K562 (cell line): Measurements from ENCODE around the gene UQCRH. TPM values are rescaled to one million over a fixed set of nuclear protein-coding genes. Genes with fewer than 3 reads are reported as not detected.

Experiments used
- CBX2 ChIP-seq: fragments of 200-600 bp; sonication (generic); IDR thresholded peaks from one replicate; pipeline ENCODE4 v1.6.1; 2012; ENCODE audit warnings: mild to moderate bottlenecking, low read length, inconsistent platforms; ENCODE audit not compliant: insufficient read depth, poor library complexity, severe bottlenecking
- DDX20 ChIP-seq: fragments of 450-650 bp; IDR thresholded peaks from 2 replicates; pipeline ENCODE4 v1.6.1; 2016; ENCODE audit warnings: missing genetic modification characterization, low read depth, mild to moderate bottlenecking, missing compliant biosample characterization, moderate library complexity
- E2F6 ChIP-seq, 2 experiments: IDR thresholded peaks; 2 replicates each; pipeline ENCODE4 v1.6.1; 2011; ENCODE audit warnings: borderline replicate concordance in 1 of 2, control low read depth in 1 of 2, low read depth in 1 of 2, low read length in 1 of 2, mild to moderate bottlenecking in 1 of 2, mixed read lengths in 1 of 2, moderate library complexity in 1 of 2; ENCODE audit not compliant: insufficient read depth in 1 of 2, insufficient read length in 1 of 2, poor library complexity in 1 of 2, severe bottlenecking in 1 of 2; ENCODE audit errors: extremely low read depth in 1 of 2
- GABPA ChIP-seq: fragments of 200-800 bp; sonication (Bioruptor generic); conservative IDR thresholded peaks from 2 replicates; pipeline ENCODE4 v1.6.1; 2016; ENCODE audit warnings: low read depth, missing genetic modification characterization, missing compliant biosample characterization
- HLTF ChIP-seq: fragments of 450-650 bp; IDR thresholded peaks from 2 replicates; pipeline ENCODE4 v1.6.1; 2016
- KLF10 ChIP-seq: fragments of 250-450 bp; sonication (Bioruptor Pico); IDR thresholded peaks from 2 replicates; pipeline ENCODE4 v1.6.1; 2021; ENCODE audit warnings: matching md5 sums
- MAFK ChIP-seq: IDR thresholded peaks from 2 replicates; pipeline ENCODE4 v1.6.1; 2011; ENCODE audit warnings: low read length, improper control_type of control experiment
- MEF2A ChIP-seq: IDR thresholded peaks from 2 replicates; pipeline ENCODE4 v1.6.1; 2011; ENCODE audit warnings: low read depth, mild to moderate bottlenecking, low read length, moderate library complexity; ENCODE audit not compliant: control insufficient read depth
- NFATC3 ChIP-seq: fragments of 450-650 bp; IDR thresholded peaks from 2 replicates; pipeline ENCODE4 v1.6.1; 2017; ENCODE audit warnings: mild to moderate bottlenecking
- NR2C1 ChIP-seq, 2 experiments: fragments of 450-650 bp; IDR thresholded peaks; 2 replicates each; pipeline ENCODE4 v1.6.1; 2017; ENCODE audit warnings: mild to moderate bottlenecking in 2 of 2, antibody characterized with exemption in 1 of 2, inconsistent platforms in 1 of 2, missing compliant biosample characterization in 1 of 2, missing genetic modification characterization in 1 of 2
- SNIP1 ChIP-seq: fragments of 450-650 bp; IDR thresholded peaks from 2 replicates; pipeline ENCODE4 v1.7.1; 2017; ENCODE audit warnings: low read depth, mild to moderate bottlenecking
- SRSF7 ChIP-seq: fragments of 200-400 bp; formaldehyde crosslinking; optimal IDR thresholded peaks from 2 replicates; pipeline ENCODE3; 2017; ENCODE audit warnings: mild to moderate bottlenecking, low read depth, low read length
- TCF7 ChIP-seq: sonication (generic); IDR thresholded peaks from 2 replicates; pipeline ENCODE4 v1.6.1; 2016; ENCODE audit warnings: antibody characterized with exemption, borderline replicate concordance
- TFAM ChIP-seq: fragments of 250-450 bp; sonication (Bioruptor Pico); conservative IDR thresholded peaks from 2 replicates; pipeline ENCODE4 v1.5.0; 2021; ENCODE audit warnings: mild to moderate bottlenecking, moderate library complexity
- WHSC1 ChIP-seq: IDR thresholded peaks from one replicate; pipeline ENCODE4 v1.6.1; 2012; ENCODE audit warnings: low read length, control low read depth, inconsistent platforms
- ZNF133 ChIP-seq: fragments of 250-450 bp; sonication (Bioruptor Pico); IDR thresholded peaks from 2 replicates; pipeline ENCODE4 v1.4.0; 2020; ENCODE audit warnings: mild to moderate bottlenecking
- ZNF24 ChIP-seq: fragments of 450-650 bp; IDR thresholded peaks from 2 replicates; pipeline ENCODE4 v1.6.1; 2016
- ZNF41 ChIP-seq: fragments of 250-450 bp; sonication (Bioruptor Pico); conservative IDR thresholded peaks from 2 replicates; pipeline ENCODE4 v1.4.0; 2020; ENCODE audit warnings: mild to moderate bottlenecking
- ZNF445 ChIP-seq: fragments of 250-450 bp; sonication (Bioruptor Pico); IDR thresholded peaks from 2 replicates; pipeline ENCODE4 v1.4.0; 2020; ENCODE audit warnings: low read depth, mild to moderate bottlenecking, moderate library complexity
- polyA plus RNA-seq, 8 experiments: library from polyadenylated mRNA; depleted of rRNA in 4 of 8; stranded (reverse) in 5 of 8; unstranded in 3 of 8; fragments of >200 nt; fragmentation: Nextera tagmentation in 2 of 8; fragmentation: Illumina TruSeq in 1 of 8; extraction: Ambion mirVana in 2 of 8; extraction: Trizol in 1 of 8; gene quantifications; 2 replicates each; pipeline versions ENCODE4 v1.2.1 to v1.2.3, GENCODE V29; 2011 to 2014; ENCODE audit warnings: inconsistent platforms in 1 of 8, missing spikeins in 1 of 8
- total RNA-seq, 7 experiments: library from RNA; depleted of rRNA in 6 of 7; stranded (reverse); fragments of >200 nt in 6 of 7; fragmentation: Illumina TruSeq in 2 of 7; extraction: Trizol in 2 of 7; gene quantifications; 2 replicates each; pipeline versions ENCODE4 v1.2.1 to v1.2.3, GENCODE V29; 2011 to 2021; ENCODE audit warnings: low replicate concordance in 1 of 7
- TF ChIP-seq, protein P1 (sequence below): fragments of 450-650 bp; IDR thresholded peaks from 2 replicates; pipeline ENCODE4 v1.6.1; 2016; ENCODE audit warnings: missing biosample characterization, missing genetic modification characterization
- TF ChIP-seq, protein P2 (sequence below): IDR thresholded peaks from 3 replicates; pipeline ENCODE4 v1.6.1; 2011; ENCODE audit warnings: borderline replicate concordance, mild to moderate bottlenecking; ENCODE audit not compliant: insufficient read length, insufficient read depth
- TF ChIP-seq, protein P3 (sequence below): IDR thresholded peaks from 2 replicates; pipeline ENCODE4 v1.6.1; 2011; ENCODE audit warnings: borderline replicate concordance, low read depth, mild to moderate bottlenecking, moderate library complexity, low read length; ENCODE audit not compliant: insufficient read depth, poor library complexity, severe bottlenecking

The UQCRH gene
- total and polyA plus RNA-seq, 9 of the 15 experiments (the other 6 are each of a cell fraction or from before 2014, with no cell fraction given) = 1,267 to 5,184 (median 2,410) TPM

DNA sequence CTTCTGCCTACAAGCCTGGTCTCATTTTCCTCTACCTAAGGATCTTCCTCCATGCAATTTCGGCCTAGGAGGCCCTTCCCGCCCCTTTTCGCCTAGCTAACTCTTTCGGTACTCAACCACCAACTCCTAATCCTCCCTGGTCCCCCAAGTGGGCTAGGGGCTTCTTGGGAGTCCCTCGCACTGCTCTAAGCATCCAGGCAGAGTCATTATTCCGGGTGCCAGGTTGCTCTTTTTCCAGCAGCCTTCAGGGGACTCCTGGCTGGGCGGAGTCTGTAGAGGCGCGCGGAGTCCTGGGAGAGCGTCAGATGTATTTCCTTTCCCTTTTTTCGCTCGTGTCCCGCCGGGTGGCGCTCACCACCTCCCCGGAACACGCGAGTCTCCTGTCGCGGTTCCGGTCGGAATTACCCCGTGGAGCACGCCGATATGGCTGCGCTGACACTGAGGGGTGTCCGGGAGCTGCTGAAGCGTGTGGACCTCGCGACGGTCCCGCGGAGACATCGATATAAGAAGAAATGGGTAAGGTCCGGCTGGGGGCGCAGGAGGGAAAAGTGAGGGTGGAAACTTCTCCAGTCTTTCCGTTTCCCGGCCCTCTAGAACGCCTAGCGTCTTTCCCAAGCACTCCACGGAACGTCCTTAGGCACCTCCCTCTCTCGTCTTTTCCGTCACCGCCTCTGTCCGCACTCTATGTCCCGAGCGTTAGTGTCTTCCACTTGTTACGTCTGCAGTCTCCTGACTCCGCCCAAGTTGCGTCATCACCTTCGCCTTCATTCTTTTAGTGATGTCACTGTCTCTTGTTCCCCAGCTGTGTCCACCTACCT lies 37.1 kb downstream of the UQCRH start, which contains the start of gene NSUN4 (continued):
- TF ChIP-seq, protein P1, sequence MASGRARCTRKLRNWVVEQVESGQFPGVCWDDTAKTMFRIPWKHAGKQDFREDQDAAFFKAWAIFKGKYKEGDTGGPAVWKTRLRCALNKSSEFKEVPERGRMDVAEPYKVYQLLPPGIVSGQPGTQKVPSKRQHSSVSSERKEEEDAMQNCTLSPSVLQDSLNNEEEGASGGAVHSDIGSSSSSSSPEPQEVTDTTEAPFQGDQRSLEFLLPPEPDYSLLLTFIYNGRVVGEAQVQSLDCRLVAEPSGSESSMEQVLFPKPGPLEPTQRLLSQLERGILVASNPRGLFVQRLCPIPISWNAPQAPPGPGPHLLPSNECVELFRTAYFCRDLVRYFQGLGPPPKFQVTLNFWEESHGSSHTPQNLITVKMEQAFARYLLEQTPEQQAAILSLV (tag) = peak; percentile 95
- TF ChIP-seq HLTF (peak; percentile 56; the same call in 1 of the 2 replicates), ZNF24 (0 out of 2 replicates have a peak, but pooled peaks have one; percentile 44), TCF7 (peak; percentile 83; the same call in 1 of the 2 replicates), SRSF7 (no peak), SNIP1 (0 out of 2 replicates have a peak, but pooled peaks have one; percentile 31), E2F6 (IDR thresholded peaks at IDR 0.05; ENCODE audit: borderline replicate concordance in 1 of 2, extremely low read depth in 1 of 2, insufficient read depth in 1 of 2, insufficient read length in 1 of 2, low read depth in 1 of 2, low read length in 1 of 2, poor library complexity in 1 of 2, severe bottlenecking in 1 of 2) (peak; percentile 50 to 55), DDX20 (no peak), WHSC1 (no peak), ZNF133 (no peak), NR2C1 (IDR thresholded peaks at IDR 0.05) (peak; percentile 51), NR2C1 (tag; IDR thresholded peaks at IDR 0.05) (peak; percentile 85), KLF10 (CRISPR knock-in tag) (no peak), NFATC3 (peak; percentile 54; the same call in 1 of the 2 replicates), ZNF41 (CRISPR knock-in tag) (no peak), ZNF445 (no peak; the same call in 1 of the 2 replicates), GABPA (tag) (peak; percentile 95), MEF2A (0 out of 2 replicates have a peak, but pooled peaks have one; percentile 21), TFAM (no peak), MAFK (0 out of 2 replicates have a peak, but pooled peaks have one; percentile 33), CBX2 (no peak)
- TF ChIP-seq, protein P2, sequence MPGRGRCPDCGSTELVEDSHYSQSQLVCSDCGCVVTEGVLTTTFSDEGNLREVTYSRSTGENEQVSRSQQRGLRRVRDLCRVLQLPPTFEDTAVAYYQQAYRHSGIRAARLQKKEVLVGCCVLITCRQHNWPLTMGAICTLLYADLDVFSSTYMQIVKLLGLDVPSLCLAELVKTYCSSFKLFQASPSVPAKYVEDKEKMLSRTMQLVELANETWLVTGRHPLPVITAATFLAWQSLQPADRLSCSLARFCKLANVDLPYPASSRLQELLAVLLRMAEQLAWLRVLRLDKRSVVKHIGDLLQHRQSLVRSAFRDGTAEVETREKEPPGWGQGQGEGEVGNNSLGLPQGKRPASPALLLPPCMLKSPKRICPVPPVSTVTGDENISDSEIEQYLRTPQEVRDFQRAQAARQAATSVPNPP = no peak
- TF ChIP-seq, protein P3, sequence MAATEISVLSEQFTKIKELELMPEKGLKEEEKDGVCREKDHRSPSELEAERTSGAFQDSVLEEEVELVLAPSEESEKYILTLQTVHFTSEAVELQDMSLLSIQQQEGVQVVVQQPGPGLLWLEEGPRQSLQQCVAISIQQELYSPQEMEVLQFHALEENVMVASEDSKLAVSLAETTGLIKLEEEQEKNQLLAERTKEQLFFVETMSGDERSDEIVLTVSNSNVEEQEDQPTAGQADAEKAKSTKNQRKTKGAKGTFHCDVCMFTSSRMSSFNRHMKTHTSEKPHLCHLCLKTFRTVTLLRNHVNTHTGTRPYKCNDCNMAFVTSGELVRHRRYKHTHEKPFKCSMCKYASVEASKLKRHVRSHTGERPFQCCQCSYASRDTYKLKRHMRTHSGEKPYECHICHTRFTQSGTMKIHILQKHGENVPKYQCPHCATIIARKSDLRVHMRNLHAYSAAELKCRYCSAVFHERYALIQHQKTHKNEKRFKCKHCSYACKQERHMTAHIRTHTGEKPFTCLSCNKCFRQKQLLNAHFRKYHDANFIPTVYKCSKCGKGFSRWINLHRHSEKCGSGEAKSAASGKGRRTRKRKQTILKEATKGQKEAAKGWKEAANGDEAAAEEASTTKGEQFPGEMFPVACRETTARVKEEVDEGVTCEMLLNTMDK = peak; percentile 97
